GM13977 (cell line): Measurements from ENCODE around the gene CAMSAP2.

Experiments
- DNase-seq: peaks from one replicate; pipeline ENCODE4 v3.0.0; 2012; ENCODE audit warnings: low spot score
- CTCF ChIP-seq: IDR thresholded peaks from 2 replicates; pipeline ENCODE4 v1.5.1; 2012; ENCODE audit warnings: mild to moderate bottlenecking, control low read depth; ENCODE audit not compliant: insufficient read depth; ENCODE audit errors: extremely low read depth, missing control alignments
- in situ Hi-C: fragments of 300-500 bp; cut with MboI; formaldehyde crosslinking; loops from one replicate; pipeline ENCODE4 v1.12.0; 2022; ENCODE audit warnings: low sequenced_read_pairs, low pct_unique_long_range_greater_than_20kb, mixed read lengths, inconsistent platforms; ENCODE audit not compliant: unreplicated experiment

Gene CAMSAP2

DNA sequence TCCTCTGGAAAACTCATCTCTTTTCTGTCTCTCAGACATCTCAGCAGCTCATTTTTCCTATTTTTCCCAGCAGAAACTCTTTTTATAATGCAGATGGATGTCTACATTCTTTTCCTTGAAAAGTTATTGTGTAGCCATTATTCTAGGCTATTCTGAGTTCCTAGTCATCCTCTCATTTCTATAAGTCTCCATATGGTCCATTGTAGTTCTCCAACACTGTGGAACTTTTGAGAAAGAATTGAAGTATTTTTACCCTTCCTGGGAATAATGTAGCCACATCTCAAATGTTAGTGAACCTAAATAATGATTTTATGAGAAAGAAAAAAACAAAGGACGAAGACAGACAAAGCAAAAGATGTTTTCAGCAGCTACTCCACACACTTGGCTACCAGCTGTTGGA lies 107.7 kb downstream of the CAMSAP2 start:
- TF ChIP-seq CTCF, result no peak
- in situ Hi-C loops, result no loop called here
- DNase-seq, result no peak

- TF ChIP-seq CTCF, result no peak
- DNase-seq, result no peak
- in situ Hi-C loops, result no loop called here
Observed at GRCh38 chr1:200849430-200849829, 110.7 kb downstream of the CAMSAP2 start.

GRCh38 chr1:200850554-200850953 lies 111.9 kb downstream of the CAMSAP2 start:
- no peak for TF ChIP-seq CTCF
- no peak for DNase-seq
- in situ Hi-C loops, result no loop called here

DNA sequence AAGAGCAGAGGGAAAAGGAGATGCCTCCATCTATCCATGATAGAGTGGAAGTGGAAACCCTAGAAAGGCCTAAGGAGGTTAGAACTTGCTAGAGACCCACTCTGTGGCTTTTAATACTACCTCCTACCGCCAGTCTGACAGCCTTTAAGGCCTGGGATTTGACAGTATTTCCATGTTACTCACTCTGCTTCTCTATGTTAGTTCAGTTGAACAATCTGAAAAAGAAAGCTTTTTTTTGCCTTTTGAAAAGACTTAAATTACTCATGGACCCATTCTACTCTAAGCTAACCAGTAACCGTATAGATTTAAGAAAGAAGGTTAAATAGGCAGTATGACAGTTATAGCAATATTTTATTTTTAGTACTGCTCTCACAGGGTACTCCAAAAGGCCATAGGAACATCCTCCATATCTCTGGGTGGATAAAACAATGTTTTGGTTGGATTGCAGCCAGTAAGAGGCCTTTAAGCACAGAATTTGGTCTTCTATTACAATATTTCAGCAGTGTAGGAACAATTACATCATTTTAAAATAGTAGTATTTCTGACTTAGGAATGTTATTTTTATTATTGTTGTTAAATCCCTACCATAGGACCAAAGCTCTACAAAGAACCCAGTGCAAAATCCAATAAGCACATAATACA lies 118.1 kb downstream of the CAMSAP2 start:
- no peak for TF ChIP-seq CTCF
- in situ Hi-C loops, result no loop called here
- DNase-seq, result no peak

GRCh38 chr1:200857804-200858203 lies 119.1 kb downstream of the CAMSAP2 start:
- in situ Hi-C loops, result no loop called here
- DNase-seq, result no peak
- TF ChIP-seq CTCF, result no peak

DNA sequence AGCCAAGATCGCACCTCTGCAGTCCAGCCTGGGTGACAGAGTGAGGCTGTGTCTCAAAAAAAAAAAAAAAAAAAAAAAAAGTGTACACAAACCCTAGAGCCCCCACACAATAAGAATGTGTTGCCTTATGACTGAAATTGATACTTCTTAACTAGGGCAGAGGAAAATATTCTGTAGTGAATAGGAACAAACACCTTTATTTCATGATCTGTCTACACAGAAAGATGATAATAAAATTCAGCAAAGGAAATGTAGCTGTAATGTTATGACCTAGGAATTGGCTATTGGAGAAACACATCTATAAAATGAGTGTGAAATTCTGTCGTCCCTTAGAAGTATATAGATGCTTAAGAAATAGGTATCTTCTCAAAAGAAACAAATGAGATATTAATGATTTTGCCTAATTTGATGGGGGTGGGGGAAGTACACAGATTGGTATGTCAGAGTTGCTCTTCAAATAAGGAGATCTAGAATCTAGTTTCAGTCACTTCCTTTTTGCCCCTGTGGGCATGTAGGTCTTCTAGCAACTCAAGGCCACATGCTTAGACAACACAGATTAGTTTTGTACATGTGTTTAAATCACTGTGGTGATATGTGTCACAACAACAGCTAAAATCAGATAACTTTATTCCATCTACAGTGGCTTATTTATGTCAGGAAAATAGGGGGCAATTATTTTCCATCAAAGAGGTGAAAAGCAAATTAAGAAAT lies 123.4 kb downstream of the CAMSAP2 start:
- in situ Hi-C loops, result no loop called here
- DNase-seq, result peak; percentile 38
- no peak for TF ChIP-seq CTCF
